ENCODE measurements around the gene DAPK2.

Gene DAPK2

DNA sequence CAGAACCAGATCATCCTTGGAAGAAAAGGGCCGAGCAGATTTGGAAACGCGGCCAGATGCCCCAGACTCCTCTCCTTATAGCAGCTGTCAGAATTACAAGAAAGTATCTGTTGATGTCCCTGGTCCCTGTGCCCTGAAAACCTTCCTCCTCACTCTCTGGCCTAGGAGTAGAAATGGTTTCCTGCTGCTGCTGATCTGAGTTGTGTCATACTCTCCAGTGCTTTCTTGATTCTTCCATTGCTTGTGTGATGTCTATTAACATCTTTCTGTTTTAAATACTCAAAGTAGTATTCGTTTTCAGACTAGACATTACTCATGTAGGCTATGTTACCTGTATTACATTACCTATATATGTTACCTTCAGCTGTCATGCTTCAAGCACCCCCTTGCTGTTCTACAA is 185.7 kb downstream of the DAPK2 start:
- H3K9ac ChIP-seq (ENCODE audit: low read length) = no peak overlapping the region
- peak overlapping the region; percentile 13; the same call in 1 of the 2 replicates for H3K4me2 ChIP-seq (ENCODE audit: low read length)
- TF ChIP-seq EZH2phosphoT487 (IDR thresholded peaks at IDR 0.05; ENCODE audit: low read depth) = no peak
- TF ChIP-seq, protein P1, sequence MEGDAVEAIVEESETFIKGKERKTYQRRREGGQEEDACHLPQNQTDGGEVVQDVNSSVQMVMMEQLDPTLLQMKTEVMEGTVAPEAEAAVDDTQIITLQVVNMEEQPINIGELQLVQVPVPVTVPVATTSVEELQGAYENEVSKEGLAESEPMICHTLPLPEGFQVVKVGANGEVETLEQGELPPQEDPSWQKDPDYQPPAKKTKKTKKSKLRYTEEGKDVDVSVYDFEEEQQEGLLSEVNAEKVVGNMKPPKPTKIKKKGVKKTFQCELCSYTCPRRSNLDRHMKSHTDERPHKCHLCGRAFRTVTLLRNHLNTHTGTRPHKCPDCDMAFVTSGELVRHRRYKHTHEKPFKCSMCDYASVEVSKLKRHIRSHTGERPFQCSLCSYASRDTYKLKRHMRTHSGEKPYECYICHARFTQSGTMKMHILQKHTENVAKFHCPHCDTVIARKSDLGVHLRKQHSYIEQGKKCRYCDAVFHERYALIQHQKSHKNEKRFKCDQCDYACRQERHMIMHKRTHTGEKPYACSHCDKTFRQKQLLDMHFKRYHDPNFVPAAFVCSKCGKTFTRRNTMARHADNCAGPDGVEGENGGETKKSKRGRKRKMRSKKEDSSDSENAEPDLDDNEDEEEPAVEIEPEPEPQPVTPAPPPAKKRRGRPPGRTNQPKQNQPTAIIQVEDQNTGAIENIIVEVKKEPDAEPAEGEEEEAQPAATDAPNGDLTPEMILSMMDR (IDR thresholded peaks at IDR 0.05; ENCODE audit: low read depth, low read length) = no peak

DNA sequence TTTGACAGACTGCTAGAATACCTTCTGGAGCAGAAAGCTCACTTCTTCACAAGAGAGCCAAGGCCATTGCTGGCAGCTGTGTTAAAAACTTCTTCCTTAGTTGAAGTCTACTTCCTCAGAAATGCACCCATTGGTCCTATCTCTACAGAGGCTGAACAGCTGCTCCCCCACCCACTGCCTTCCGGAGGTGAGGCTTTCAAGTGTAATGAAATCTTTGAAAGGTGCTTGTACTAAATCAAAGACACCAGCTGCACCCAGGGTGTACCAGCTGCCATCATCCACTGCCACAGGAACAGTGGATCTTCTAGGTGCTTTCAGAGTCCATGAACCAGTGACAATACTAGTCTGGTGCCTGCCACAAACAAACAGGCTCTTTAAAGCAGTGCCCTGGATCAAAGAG is 186.1 kb downstream of the DAPK2 start:
- H3K9me3 ChIP-seq (ENCODE audit: insufficient read depth, low read length) = no peaks in the 10 kb centered on the region
- H3K27me3 ChIP-seq (ENCODE audit: low read depth, low read length) = no peaks in the 10 kb centered on the region
- H2AFZ ChIP-seq (ENCODE audit: low read depth, low read length) = peak overlapping the region; percentile 95
- H3K27ac ChIP-seq (ENCODE audit: low read length) = no peak overlapping the region; the same call in 1 of the 2 replicates
- H3K36me3 ChIP-seq (replicated peaks; ENCODE audit: low read depth, low read length) = no peaks in the 10 kb centered on the region
- H3K4me2 ChIP-seq (ENCODE audit: low read length) = peak overlapping the region; percentile 13; the same call in 1 of the 2 replicates
- H3K9ac ChIP-seq (ENCODE audit: low read length) = no peak overlapping the region
- no peaks in the 10 kb centered on the region for H4K20me1 ChIP-seq (ENCODE audit: insufficient read depth, low read length)
- peaks cover 14% of the 10 kb centered on the region for H3K4me1 ChIP-seq (ENCODE audit: low read length)
- no peak for TF ChIP-seq EZH2phosphoT487 (IDR thresholded peaks at IDR 0.05; ENCODE audit: low read depth)
- TF ChIP-seq, protein P1 (IDR thresholded peaks at IDR 0.05; ENCODE audit: low read depth, low read length) = no peak
- H3K79me2 ChIP-seq (ENCODE audit: low read length) = no peaks in the 10 kb centered on the region
- no peak overlapping the region for H3K4me3 ChIP-seq (ENCODE audit: low read length)

More for the DNA sequence above, 185.7 kb downstream of the DAPK2 start:
- Histone ChIP-seq H3K9me3 (ENCODE audit: insufficient read depth, low read length) (no peaks in the 10 kb centered on the region), H2AFZ (ENCODE audit: low read depth, low read length) (peak overlapping the region; percentile 95), H3K4me1 (ENCODE audit: low read length) (peaks cover 14% of the 10 kb centered on the region), H3K79me2 (ENCODE audit: low read length) (no peaks in the 10 kb centered on the region), H3K36me3 (replicated peaks; ENCODE audit: low read depth, low read length) (no peaks in the 10 kb centered on the region), H4K20me1 (ENCODE audit: insufficient read depth, low read length) (no peaks in the 10 kb centered on the region), H3K27ac (ENCODE audit: low read length) (no peak overlapping the region; the same call in 1 of the 2 replicates), H3K27me3 (ENCODE audit: low read depth, low read length) (no peaks in the 10 kb centered on the region), H3K4me3 (ENCODE audit: low read length) (no peak overlapping the region)

DNA sequence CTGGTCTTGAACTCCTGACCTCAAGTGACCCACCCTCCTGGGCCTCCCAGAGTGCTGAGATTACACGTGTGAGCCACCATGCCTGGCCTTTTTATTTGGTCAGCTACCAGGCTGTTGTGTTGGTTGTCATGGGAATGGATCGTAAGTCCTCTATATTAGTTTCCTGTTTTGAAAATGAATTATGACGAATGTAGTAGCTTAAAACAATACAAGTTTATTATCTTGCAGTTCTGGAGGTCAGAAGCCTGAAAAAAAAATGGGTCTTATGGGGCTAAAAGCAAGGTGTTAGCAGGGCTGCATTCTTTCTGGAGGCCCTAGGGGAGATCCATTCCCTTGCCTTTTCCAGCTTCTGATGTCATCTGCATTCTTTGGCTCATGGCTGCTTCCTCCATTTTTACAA is 187.4 kb downstream of the DAPK2 start:
- Histone ChIP-seq H3K4me1 (ENCODE audit: low read length) (peaks cover 14% of the 10 kb centered on the region), H3K4me3 (ENCODE audit: low read length) (no peak overlapping the region), H2AFZ (ENCODE audit: low read depth, low read length) (no peak overlapping the region), H3K9ac (ENCODE audit: low read length) (no peak overlapping the region), H3K4me2 (ENCODE audit: low read length) (no peak overlapping the region), H3K36me3 (replicated peaks; ENCODE audit: low read depth, low read length) (no peaks in the 10 kb centered on the region), H3K79me2 (ENCODE audit: low read length) (no peaks in the 10 kb centered on the region), H3K27me3 (ENCODE audit: low read depth, low read length) (no peaks in the 10 kb centered on the region), H3K27ac (ENCODE audit: low read length) (no peak overlapping the region), H3K9me3 (ENCODE audit: insufficient read depth, low read length) (no peaks in the 10 kb centered on the region), H4K20me1 (ENCODE audit: insufficient read depth, low read length) (no peaks in the 10 kb centered on the region)
- TF ChIP-seq EZH2phosphoT487 (IDR thresholded peaks at IDR 0.05; ENCODE audit: low read depth) = no peak
- TF ChIP-seq, protein P1 (IDR thresholded peaks at IDR 0.05; ENCODE audit: low read depth, low read length) = no peak

DNA sequence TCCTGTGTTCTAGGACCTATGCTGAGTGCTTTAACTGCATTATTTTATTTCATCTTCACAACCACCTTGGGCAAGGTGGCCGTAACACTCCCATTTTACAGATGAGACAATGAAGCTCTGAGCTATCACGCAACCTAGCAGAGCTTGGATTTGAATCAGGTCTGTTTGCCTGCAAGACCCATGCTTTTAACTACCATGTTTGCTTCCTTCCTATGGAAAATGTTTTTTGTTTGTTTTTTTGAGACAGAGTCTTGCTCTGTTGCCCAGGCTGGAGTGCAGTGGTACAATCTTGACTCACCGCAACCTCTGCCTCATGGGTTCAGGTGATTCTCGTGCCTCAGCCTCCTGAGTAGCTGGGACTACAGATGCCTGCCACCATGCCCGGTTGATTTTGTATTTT is 187.8 kb downstream of the DAPK2 start:
- Histone ChIP-seq H4K20me1 (ENCODE audit: insufficient read depth, low read length) (no peaks in the 10 kb centered on the region), H3K9ac (ENCODE audit: low read length) (no peak overlapping the region), H3K27ac (ENCODE audit: low read length) (no peak overlapping the region), H3K4me3 (ENCODE audit: low read length) (no peak overlapping the region), H3K4me2 (ENCODE audit: low read length) (no peak overlapping the region), H3K4me1 (ENCODE audit: low read length) (peaks cover 14% of the 10 kb centered on the region), H3K36me3 (replicated peaks; ENCODE audit: low read depth, low read length) (no peaks in the 10 kb centered on the region), H3K9me3 (ENCODE audit: insufficient read depth, low read length) (no peaks in the 10 kb centered on the region), H3K27me3 (ENCODE audit: low read depth, low read length) (no peaks in the 10 kb centered on the region), H2AFZ (ENCODE audit: low read depth, low read length) (no peak overlapping the region), H3K79me2 (ENCODE audit: low read length) (no peaks in the 10 kb centered on the region)
- TF ChIP-seq, protein P1 (IDR thresholded peaks at IDR 0.05; ENCODE audit: low read depth, low read length) = no peak
- TF ChIP-seq EZH2phosphoT487 (IDR thresholded peaks at IDR 0.05; ENCODE audit: low read depth) = no peak

Measured in OCI-LY3 (cell line).